Measurements from ENCODE around the gene CR2. TPM values are rescaled to one million over a fixed set of nuclear protein-coding genes. Genes with fewer than 3 reads are reported as not detected.

CR2 gene
- total RNA-seq, 4 donors from 2014 or later: 0.12 to 0.46 TPM; not detected in 2

DNA sequence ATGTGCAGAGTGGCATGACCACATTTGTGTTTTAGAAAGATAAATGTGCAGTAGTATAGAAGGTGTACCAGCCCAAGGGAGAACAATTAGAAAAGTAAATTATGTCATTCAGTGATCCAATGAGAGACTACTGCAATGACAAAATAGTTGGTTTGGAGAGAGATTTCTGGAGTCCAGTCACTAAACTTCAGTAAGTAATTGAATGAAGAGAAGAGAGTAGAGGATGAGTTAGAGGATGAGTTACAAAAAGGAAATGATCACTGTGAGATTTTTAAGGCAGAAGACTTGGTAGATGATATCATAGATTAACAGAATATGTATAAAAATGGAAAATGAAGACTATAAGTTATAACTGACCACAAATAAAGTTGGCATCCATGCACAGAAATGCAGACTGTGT is 8.4 kb downstream of the CR2 start:
- TF ChIP-seq, protein P1, sequence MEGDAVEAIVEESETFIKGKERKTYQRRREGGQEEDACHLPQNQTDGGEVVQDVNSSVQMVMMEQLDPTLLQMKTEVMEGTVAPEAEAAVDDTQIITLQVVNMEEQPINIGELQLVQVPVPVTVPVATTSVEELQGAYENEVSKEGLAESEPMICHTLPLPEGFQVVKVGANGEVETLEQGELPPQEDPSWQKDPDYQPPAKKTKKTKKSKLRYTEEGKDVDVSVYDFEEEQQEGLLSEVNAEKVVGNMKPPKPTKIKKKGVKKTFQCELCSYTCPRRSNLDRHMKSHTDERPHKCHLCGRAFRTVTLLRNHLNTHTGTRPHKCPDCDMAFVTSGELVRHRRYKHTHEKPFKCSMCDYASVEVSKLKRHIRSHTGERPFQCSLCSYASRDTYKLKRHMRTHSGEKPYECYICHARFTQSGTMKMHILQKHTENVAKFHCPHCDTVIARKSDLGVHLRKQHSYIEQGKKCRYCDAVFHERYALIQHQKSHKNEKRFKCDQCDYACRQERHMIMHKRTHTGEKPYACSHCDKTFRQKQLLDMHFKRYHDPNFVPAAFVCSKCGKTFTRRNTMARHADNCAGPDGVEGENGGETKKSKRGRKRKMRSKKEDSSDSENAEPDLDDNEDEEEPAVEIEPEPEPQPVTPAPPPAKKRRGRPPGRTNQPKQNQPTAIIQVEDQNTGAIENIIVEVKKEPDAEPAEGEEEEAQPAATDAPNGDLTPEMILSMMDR (IDR thresholded peaks at IDR 0.05): no peak
- DNase-seq (ENCODE audit: low spot score) (no peak), ATAC-seq (ENCODE audit: low FRiP score) (no peak)

GRCh38 chr1:207463021-207463420 is 8.9 kb downstream of the CR2 start:
- ATAC-seq (ENCODE audit: low FRiP score) (no peak), DNase-seq (ENCODE audit: low spot score) (no peak)
- TF ChIP-seq, protein P1 (IDR thresholded peaks at IDR 0.05): no peak

- TF ChIP-seq, protein P1 (IDR thresholded peaks at IDR 0.05): no peak
- no peak for DNase-seq (ENCODE audit: low spot score)
- ATAC-seq (ENCODE audit: low FRiP score): no peak
Observed at GRCh38 chr1:207463571-207463970, 9.4 kb downstream of the CR2 start.

DNA sequence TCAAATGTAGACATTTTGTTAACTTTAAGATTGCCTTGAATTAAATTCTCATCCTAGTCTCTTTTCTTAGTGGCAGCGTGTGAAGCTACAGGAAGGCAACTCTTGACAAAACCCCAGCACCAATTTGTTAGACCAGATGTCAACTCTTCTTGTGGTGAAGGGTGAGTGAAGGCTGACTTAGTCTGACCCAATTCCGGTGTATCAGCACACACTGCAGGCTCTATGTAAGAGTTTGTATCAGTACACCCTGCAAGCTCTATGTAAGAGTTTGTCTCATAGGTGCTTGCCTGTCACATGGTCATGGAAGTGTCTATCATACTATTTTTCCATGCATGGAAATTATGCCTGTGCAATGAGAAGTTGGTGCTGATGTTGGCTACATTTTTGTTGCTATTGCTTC is 16.8 kb downstream of the CR2 start:
- ATAC-seq (ENCODE audit: low FRiP score) (no peak), DNase-seq (ENCODE audit: low spot score) (no peak)
- TF ChIP-seq, protein P1 (IDR thresholded peaks at IDR 0.05): no peak

DNA sequence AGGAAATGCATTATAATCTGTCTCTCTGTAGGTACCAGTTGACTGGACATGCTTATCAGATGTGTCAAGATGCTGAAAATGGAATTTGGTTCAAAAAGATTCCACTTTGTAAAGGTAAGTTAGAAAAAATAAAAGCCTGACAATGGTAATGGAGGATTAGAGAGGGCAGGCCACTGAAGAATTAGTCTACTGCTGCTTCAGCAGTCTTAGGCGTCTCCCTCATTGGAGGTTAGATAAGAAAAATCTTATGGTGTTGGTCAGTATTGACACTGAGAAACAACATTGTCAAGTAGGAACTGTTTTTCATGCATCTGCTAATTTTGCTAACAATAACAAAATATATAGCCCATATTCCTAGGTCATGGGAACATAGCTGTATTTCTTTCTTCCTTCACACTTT is 20.1 kb downstream of the CR2 start:
- DNase-seq (ENCODE audit: low spot score) (no peak), ATAC-seq (ENCODE audit: low FRiP score) (no peak)
- TF ChIP-seq, protein P1 (IDR thresholded peaks at IDR 0.05): no peak

DNA sequence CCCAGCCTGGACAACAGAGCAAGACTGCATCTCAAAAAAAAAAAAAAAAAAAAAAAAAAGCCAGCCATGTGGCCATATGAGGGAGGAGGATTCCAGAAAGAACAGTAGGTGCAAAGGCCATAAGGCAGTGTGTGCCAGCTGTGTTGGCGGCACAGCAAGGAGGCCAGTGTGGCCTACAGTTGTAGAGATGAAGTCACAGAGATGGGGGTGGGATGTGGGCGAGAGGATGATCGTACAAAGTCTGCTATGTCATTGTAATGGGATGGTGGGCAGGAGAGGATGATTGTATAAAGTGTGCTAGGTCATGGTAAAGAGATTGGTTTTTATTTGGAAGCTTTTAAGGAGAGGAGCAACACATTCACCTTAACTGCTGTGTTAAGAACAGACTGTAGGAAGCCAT is 32.1 kb downstream of the CR2 start:
- DNase-seq (ENCODE audit: low spot score) (no peak), ATAC-seq (ENCODE audit: low FRiP score) (no peak)
- TF ChIP-seq, protein P1 (IDR thresholded peaks at IDR 0.05): no peak

GRCh38 chr1:207487636-207488035 is 33.5 kb downstream of the CR2 start:
- no peak for DNase-seq (ENCODE audit: low spot score)
- TF ChIP-seq, protein P1 (IDR thresholded peaks at IDR 0.05): no peak
- no peak for ATAC-seq (ENCODE audit: low FRiP score)
